ENCODE results near the gene ABI2.

ABI2 gene

GRCh38 chr2:203490391-203490790 is 162.2 kb downstream of the ABI2 start:
- no peak for DNase-seq

GRCh38 chr2:203492965-203493364 is 164.8 kb downstream of the ABI2 start:
- DNase-seq: no peak

Measured in NCI-H2171 treated with DMSO at 0.1 percent for 48 hours (cell line).